HG02571 (cell line): ENCODE measurements around the gene SEMA4A.

Experiments used
- ATAC-seq: cut with Tn5 transposase; IDR thresholded peaks from one replicate; pipeline ENCODE4 v1.9.1; 2021; ENCODE audit warnings: mild to moderate bottlenecking, moderate library complexity; ENCODE audit not compliant: unreplicated experiment

Gene SEMA4A

GRCh38 chr1:156134716-156135435 is 18.5 kb upstream of the SEMA4A start:
- ATAC-seq = no peak

- ATAC-seq = no peak
Observed at GRCh38 chr1:156135930-156136871, 17.2 kb upstream of the SEMA4A start.

- ATAC-seq = no peak
Observed at GRCh38 chr1:156136970-156137483, 16.4 kb upstream of the SEMA4A start.

GRCh38 chr1:156138458-156138867 is 14.9 kb upstream of the SEMA4A start:
- ATAC-seq = no peak

GRCh38 chr1:156140879-156141707 is 12.3 kb upstream of the SEMA4A start:
- ATAC-seq = no peak

- ATAC-seq = no peak
Observed at GRCh38 chr1:156143765-156144489, 9.5 kb upstream of the SEMA4A start.

GRCh38 chr1:156144742-156145141 is 8.6 kb upstream of the SEMA4A start:
- no peak for ATAC-seq

GRCh38 chr1:156145650-156146019 is 7.8 kb upstream of the SEMA4A start:
- no peak for ATAC-seq

- no peak for ATAC-seq
Observed at GRCh38 chr1:156146020-156146768, 7.2 kb upstream of the SEMA4A start.

GRCh38 chr1:156146769-156147405 is 6.5 kb upstream of the SEMA4A start:
- ATAC-seq = no peak

GRCh38 chr1:156148216-156148615 is 5.2 kb upstream of the SEMA4A start:
- ATAC-seq = no peak

- peak; percentile 63 for ATAC-seq
Observed at GRCh38 chr1:156149374-156150332, 3.7 kb upstream of the SEMA4A start.

GRCh38 chr1:156150333-156151011 is 2.9 kb upstream of the SEMA4A start:
- no peak for ATAC-seq

GRCh38 chr1:156151093-156151688 is 2.2 kb upstream of the SEMA4A start:
- ATAC-seq = no peak

- no peak for ATAC-seq
Observed at GRCh38 chr1:156152628-156153027, 757 bp upstream of the SEMA4A start.

- peak; percentile 47 for ATAC-seq
Observed at GRCh38 chr1:156154317-156154749, 948 bp downstream of the SEMA4A start.
